HG03354 (cell line): ENCODE measurements around the gene TNIP3.
A peak's percentile ranks its signal among the peaks of the same experiment; 100 is the strongest.

Experiments
- ATAC-seq: cut with Tn5 transposase; IDR thresholded peaks from one replicate; pipeline ENCODE4 v1.9.1; 2021; ENCODE audit warnings: mild to moderate bottlenecking; ENCODE audit not compliant: unreplicated experiment, poor library complexity, severe bottlenecking

The TNIP3 gene

DNA sequence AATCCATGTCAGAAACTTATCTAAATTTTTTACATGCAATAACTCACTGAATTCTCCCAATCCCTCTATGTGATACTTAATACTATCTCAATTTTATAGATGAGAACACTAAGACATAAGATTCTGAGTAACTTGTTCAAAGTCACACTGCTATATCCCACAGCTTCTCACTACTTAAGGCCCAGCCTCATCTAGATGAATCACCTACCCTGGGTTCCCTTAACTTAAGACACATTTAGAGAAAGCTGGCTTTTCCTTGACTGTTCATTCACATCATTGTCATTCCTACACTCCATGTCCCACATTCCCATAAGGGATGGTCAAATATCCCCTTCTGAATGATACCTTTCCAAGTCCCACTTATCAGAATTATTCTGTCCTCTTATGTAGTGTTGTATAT, 21.0 kb downstream of the TNIP3 start:
- no peak for ATAC-seq

DNA sequence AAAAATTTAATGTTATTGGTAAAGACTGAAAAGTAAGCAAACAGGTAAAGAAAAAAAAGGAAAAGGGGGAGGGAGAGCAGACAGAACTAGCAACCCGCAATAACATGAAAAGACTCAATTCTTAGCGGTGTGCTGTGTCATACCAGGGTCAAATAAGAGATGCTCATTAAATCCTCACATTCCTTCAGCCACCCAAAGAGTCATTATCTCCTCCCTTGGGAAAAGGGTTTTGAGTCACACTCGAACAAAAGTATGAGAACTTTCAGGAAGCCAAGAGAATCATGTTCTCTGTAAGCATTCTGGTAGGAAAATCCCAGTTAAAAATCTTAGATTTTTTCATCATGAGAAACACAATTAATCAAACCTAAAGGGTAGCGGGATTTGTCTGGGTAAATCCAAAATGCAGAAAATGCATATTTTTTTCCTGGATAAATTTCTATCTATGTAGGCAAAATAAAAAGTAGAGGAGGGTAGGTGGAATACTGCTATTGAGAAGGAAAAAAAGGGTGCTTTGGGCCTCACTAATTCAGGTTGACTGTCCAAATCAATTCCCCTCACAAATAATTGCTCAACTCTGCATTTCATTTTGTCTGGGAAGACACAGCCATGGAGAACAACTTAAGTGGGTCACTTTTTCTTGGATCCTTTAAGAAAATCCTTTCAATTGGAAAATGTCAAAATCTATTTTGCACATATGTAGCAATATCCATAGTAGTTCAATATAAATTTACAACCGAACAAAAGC, 23.2 kb downstream of the TNIP3 start:
- no peak for ATAC-seq

- ATAC-seq, result peak; percentile 78
Observed at GRCh38 chr4:121139533-121140222, 24.4 kb downstream of the TNIP3 start.

DNA sequence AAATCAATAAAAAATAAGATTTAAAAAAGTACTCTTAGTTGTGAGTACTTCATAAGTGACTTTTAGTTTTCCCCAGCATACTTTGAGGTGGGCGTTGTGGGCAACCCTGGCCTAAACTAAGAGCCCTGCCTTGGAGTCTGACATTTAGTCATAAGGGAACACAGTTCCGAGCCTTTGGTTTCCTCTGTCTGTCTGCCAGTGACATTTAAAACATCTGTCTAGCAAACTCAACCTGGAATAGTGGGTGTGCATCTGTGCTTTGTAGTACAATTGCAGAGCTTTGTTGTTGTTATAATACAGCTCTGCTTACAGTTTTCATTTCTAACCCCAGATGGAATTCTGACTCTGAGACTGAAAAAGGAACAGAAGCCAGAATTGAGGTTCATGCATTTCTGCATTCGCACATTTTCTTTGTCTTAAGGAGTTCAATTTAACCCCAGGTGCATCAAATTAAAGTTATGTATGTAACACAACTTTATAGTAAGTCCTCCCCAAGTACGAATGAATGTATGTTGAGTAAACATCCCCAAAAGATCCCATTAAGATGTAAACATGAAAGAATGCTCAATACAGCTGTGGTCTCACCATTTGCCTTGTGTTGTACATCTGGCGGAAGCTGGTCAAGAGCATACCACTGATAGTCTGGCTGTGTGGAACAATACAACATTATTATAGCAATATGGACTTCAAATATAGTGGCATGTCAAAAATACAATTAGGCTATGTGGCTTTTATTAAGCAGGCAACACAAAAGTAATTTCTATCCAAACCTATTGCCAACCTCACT, 25.9 kb downstream of the TNIP3 start:
- no peak for ATAC-seq

DNA sequence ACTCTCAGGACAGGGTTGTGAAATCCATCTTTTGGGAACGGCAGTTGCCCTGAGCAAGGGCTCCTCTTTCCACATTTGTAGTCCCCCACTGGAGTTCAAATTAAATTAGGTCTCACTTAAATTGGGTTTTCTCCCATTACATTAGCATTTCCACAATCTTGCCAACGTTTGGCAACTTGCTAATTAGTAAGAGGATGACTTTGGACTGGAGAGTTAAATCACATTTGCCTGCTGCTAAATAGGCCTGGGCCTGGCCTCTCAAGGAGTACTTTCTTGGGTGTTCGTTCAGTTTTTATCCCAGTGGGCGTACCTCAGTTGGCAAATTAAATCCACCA, 33.8 kb downstream of the TNIP3 start:
- ATAC-seq, result no peak

DNA sequence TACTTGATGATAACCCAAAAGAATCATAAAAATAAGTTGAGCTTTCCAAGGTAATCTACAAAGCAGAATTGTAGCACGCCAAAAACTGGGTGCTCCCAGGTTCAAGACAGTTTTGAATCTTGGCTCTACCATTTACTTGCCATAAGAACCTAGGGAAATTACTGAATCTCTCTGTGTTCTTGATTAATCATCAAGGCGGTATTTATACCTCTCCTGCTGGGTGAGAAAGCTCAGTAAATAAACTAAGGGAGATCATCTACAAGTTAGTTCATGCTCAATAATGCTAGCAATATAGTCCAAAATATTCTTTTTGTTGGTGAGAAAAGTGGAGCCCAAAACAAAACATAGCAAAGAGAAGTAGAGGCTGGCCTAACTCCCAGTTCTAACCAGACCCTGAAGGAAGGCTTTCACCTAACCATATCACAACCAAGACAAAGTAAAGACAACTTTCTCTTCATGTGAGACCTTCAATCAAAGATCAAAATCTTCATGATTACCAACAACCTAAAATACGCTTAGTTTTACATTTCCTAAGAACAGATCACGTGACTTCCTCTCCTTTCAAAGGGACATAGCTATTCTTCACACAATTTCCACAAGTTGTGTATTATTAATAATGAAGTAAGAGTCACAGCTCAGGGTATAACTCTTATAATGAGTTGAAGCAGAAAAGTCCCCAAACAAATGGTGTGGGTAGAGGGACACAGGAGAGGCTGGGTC, 34.4 kb downstream of the TNIP3 start:
- no peak for ATAC-seq

DNA sequence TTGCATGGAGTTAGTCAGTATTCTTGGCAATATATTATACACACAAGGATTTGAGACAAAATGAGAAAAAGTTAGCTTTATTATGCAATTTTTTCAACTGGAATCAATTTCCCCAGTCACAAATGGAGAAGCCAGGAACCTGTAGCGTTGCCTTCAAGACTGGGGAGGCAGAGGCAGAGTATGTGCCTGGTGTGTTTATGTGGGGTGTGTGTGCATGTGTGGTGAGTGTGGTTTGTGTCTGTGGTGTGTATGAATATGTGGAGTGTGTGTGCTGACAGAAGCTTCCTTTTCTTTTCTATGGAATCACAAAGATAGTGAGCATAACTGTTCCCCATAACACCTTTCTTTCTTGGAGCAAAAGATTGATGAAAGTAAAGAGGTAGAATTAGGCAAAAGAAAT, 37.0 kb downstream of the TNIP3 start:
- no peak for ATAC-seq

DNA sequence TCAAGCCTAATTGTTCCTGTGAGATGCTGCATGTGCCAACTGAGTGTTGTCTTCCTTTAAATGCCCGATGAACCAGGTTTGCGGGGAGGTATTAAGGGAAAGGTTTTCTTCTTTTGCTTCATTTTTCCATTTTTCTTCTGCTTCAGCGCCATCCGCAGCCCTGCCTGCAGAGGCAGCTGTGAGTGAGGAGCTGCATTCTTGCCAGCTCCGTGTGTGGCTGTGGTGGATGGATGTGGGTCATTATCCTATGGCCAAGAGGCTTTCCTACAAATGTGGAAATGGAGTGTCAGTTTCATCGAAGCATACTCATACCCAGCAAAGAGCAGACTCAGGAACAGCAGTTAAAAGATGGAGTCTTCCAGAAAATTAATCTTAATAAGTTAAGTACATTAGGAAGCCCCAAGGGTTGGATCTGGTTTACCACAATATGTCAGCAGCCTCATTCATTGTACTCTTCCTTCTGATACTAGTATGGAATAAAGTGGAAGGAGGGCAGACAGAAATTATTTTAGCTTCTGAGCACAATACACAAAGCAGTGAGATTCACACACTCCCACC, 37.6 kb downstream of the TNIP3 start:
- ATAC-seq, result no peak

GRCh38 chr4:121125498-121125885, 38.6 kb downstream of the TNIP3 start:
- no peak for ATAC-seq

DNA sequence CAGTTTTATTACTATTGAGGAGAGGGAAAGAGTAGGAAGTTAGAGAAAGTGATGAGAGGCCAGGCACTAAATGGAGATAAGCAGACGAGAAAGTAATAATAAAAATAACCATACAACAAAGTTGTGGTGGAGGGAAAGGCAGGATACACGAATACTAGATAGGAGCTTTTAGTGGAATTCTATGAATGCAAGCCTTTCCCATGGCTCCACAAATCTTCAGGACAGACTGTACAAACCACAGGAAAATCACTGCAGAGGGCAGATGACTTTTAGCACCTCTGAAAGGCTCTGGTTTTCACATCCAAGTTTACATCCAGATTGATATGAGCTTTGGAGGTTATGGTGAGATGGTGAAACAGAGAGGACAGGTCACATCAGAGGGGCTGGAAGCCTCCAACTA, 41.5 kb downstream of the TNIP3 start:
- ATAC-seq, result no peak

GRCh38 chr4:121119715-121120114, 44.4 kb downstream of the TNIP3 start:
- no peak for ATAC-seq

GRCh38 chr4:121118344-121118743, 45.8 kb downstream of the TNIP3 start:
- ATAC-seq, result no peak

DNA sequence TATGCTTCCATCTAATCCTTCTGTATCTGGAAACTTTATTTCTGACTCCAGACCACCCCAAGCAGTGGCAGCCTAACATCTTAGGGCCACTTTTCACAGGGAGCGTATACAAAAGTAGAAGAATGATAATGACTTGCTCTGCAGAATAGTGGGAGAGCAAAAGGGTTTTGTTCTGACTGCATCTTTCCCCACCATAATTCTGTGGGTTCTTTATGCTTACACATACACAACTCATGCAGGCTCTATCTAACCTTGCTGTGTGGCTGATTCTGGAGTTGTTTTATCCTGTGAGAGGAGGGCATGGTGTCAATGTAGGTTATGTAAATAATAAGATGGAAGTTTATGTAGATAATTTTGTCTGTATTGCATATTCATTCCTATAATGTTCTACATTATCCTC, 49.4 kb downstream of the TNIP3 start:
- no peak for ATAC-seq

DNA sequence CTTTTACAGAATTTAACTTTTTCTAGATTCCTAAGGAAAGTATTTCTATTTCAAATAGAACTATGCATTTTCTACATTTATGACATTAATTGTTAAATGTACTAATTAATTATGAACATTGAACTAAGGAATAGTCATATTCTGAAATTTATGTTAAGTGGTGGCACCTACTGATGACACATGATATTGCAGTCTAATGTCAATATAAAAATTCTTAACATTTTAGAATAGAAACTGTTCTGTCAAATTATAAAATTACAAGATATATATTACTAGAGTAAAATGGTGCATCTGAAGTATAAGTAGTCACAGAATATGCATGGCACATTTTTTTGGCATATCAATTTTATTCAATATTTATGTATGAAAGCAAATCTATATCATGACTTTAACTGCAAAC, 51.6 kb downstream of the TNIP3 start:
- no peak for ATAC-seq

GRCh38 chr4:121108557-121108956, 55.6 kb downstream of the TNIP3 start:
- ATAC-seq, result no peak

GRCh38 chr4:121107507-121107906, 56.6 kb downstream of the TNIP3 start:
- no peak for ATAC-seq

- peak; percentile 64 for ATAC-seq
Observed at GRCh38 chr4:121100093-121100775, 63.9 kb downstream of the TNIP3 start.

GRCh38 chr4:121098266-121098665, 65.9 kb downstream of the TNIP3 start:
- no peak for ATAC-seq

DNA sequence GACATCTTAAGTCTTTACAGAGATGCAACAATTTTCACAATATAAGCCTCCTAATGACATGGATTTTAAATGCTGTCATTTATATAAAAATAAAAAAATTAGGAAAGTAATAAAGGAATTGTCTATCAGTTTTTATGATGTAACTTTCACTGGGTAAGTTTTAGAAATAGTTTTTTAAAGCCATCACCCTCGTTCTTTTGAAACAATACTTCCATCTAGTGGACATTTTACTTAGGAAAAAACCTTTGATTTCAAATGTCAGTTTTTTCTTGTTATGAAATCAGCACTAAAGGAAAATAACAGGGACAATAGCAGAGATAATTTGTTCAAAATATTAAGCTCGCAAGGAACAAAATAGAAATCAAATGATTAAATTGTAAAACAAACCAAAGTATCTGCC, 67.5 kb downstream of the TNIP3 start:
- ATAC-seq, result no peak
